GM13977 (cell line): ENCODE results near the gene OR7A5.
"Not testable (repeated sequence)": the region's sequence is repeated elsewhere in the genome, so short reads cannot be mapped to it uniquely, and the experiment has no call there.

Source experiments
- DNase-seq: peaks from one replicate; pipeline ENCODE4 v3.0.0; 2012; ENCODE audit warnings: low spot score
- CTCF ChIP-seq: IDR thresholded peaks from 2 replicates; pipeline ENCODE4 v1.5.1; 2012; ENCODE audit warnings: mild to moderate bottlenecking, control low read depth; ENCODE audit not compliant: insufficient read depth; ENCODE audit errors: extremely low read depth, missing control alignments
- in situ Hi-C: fragments of 300-500 bp; cut with MboI; formaldehyde crosslinking; loops from one replicate; pipeline ENCODE4 v1.12.0; 2022; ENCODE audit warnings: low sequenced_read_pairs, low pct_unique_long_range_greater_than_20kb, mixed read lengths, inconsistent platforms; ENCODE audit not compliant: unreplicated experiment

Gene OR7A5

GRCh38 chr19:14814982-14815652 lies 19.9 kb downstream of the OR7A5 start:
- no peak for DNase-seq
- no peak for TF ChIP-seq CTCF
- in situ Hi-C loops: no loop called here

DNA sequence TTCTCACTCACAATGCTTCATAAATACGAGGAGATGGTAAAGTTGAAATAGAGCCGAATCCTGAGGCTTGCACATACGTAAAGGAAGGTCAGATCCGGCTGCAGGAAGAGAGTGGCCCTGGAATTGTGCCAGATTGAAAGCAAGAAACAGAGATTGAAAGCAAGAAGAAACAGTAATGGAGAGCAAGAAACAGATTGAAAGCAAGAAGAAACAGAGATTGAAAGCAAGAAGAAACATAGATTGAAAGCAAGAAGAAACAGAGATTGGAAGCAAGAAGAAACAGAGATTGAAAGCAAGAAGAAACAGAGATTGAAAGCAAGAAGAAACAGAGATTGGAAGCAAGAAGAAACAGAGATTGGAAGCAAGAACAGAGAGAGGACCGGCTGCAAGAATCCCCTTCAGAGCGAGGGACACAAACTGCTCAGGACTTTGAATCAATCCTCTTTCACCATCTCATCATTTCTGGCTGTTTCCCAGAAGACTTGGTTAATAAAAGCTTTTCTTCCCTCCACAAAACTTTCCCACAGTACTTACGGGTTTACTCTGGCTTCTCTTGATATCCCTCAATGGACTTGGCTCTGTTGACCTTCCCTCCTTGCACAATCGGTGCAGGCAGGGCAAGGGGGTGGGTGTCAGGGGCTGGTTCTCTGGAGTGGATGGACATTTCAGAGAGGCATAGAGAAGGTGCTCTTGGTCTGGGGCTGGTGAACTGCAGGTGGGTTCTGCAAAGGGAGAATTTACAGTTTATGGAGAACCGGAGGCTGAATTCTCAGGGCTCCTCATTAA lies 25.5 kb downstream of the OR7A5 start:
- no peak for DNase-seq
- in situ Hi-C loops: no loop called here
- no peak for TF ChIP-seq CTCF

GRCh38 chr19:14804765-14805164 lies 30.2 kb downstream of the OR7A5 start:
- no peak for TF ChIP-seq CTCF
- no peak for DNase-seq
- in situ Hi-C loops: no loop called here

GRCh38 chr19:14798760-14799159 lies 36.2 kb downstream of the OR7A5 start:
- in situ Hi-C loops: no loop called here
- TF ChIP-seq CTCF: no peak
- no peak for DNase-seq

- in situ Hi-C loops: no loop called here
- no peak for TF ChIP-seq CTCF
- no peak for DNase-seq
Observed at GRCh38 chr19:14796021-14796420, 39.0 kb downstream of the OR7A5 start.

DNA sequence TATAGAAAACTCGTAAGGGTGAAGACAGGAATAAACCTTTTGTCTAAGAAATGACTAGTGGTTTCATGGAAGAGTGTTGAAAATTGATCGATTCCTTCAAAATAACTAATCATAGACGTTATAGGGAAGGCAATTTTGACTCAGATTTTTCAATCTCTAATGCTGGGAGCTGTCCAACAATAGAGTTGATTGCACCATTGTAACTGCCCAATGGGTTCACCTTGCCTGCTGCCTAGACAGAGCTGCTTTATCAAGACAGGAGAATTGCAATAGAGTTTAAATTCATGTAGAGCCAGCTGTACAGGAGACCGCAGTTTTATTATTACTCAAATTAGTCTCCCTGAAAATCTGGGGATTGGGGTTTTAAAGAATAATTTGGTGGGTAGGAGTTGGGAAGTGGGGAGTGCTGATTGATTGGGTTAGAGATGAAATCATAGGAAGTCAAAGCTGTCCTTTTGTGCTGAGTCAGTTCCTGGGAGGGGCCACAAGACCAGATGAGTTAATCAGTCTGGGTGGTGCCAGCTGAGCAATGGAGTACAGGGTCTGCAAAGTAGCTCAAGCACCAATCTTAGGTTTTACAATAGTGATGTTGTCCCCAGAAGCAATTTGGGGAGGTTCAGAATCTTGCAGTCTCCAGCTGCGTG lies 39.8 kb downstream of the OR7A5 start:
- in situ Hi-C loops: no loop called here
- no peak for TF ChIP-seq CTCF

GRCh38 chr19:14792250-14792649 lies 42.7 kb downstream of the OR7A5 start:
- DNase-seq: not testable (repeated sequence)

More for the DNA sequence above, 39.8 kb downstream of the OR7A5 start:
- DNase-seq: no peak

More at GRCh38 chr19:14792250-14792649, 42.7 kb downstream of the OR7A5 start:
- in situ Hi-C loops: not testable (repeated sequence)
